Natural killer cell treated with Interleukin-12 subunit alpha and Interleukin-12 subunit beta and Interleukin-15 and Interleukin-18, amount 100 ng/mL, for 72 hours (primary cell): Measurements from ENCODE around the gene DCP2. TPM values are rescaled to one million over a fixed set of nuclear protein-coding genes. Genes with fewer than 3 reads are reported as not detected.

Source experiments
- ATAC-seq, 2 donors: fragments of 150-1000 bp; cut with Tn5 transposase in 1 of 2; sonication (Bioruptor Pico), chemical (Tn5 transposase) in 1 of 2; 2 replicates each; pipeline ENCODE4 v1.10.0; 2021
- DNase-seq: peaks from one replicate; pipeline ENCODE4 v3.0.0; 2022; ENCODE audit warnings: low spot score
- H3K27ac Mint-ChIP-seq, 2 donors: 1 replicate in 1 of 2; 2 replicates in 1 of 2; pipeline ENCODE4 v1.8.0; 2022; ENCODE audit warnings: mixed read lengths in 2 of 2, mild to moderate bottlenecking in 1 of 2, moderate library complexity in 1 of 2
- H3K27me3 Mint-ChIP-seq, 2 donors: 1 replicate in 1 of 2; 2 replicates in 1 of 2; pipeline ENCODE4 v1.8.0; 2022; ENCODE audit warnings: mixed read lengths in 2 of 2
- H3K36me3 Mint-ChIP-seq: one replicate; pipeline ENCODE4 v1.8.0; 2022; ENCODE audit warnings: mixed read lengths
- H3K4me1 Mint-ChIP-seq, 2 donors: 1 replicate in 1 of 2; 2 replicates in 1 of 2; pipeline ENCODE4 v1.8.0; 2022; ENCODE audit warnings: low read depth in 2 of 2, mixed read lengths in 2 of 2, mild to moderate bottlenecking in 1 of 2
- H3K4me3 Mint-ChIP-seq: one replicate; pipeline ENCODE4 v1.8.0; 2022; ENCODE audit warnings: mixed read lengths
- H3K9me3 Mint-ChIP-seq: 2 replicates; pipeline ENCODE4 v1.8.0; 2022; ENCODE audit warnings: mixed read lengths
- total RNA-seq, 2 donors: library from RNA; stranded (reverse); gene quantifications; one replicate each; pipeline ENCODE4 v1.2.3, GENCODE V29; 2022

The DCP2 gene
- total RNA-seq, 2 donors from 2014 or later = 76.9 to 95.1 TPM

GRCh38 chr5:112974901-112975300 is 1.7 kb upstream of the DCP2 start:
- no peak for DNase-seq
- no peak for ATAC-seq
- Mint-ChIP-seq H3K27ac (peak overlapping the region; percentile 87 to 95), H3K4me3 (peak overlapping the region; percentile 96), H3K27me3 (no peaks in the 10 kb centered on the region), H3K9me3 (no peaks in the 10 kb centered on the region), H3K4me1 (peaks cover 25 to 37% of the 10 kb centered on the region in 2 donors), H3K36me3 (no peaks in the 10 kb centered on the region)

- peak overlapping the region; percentile 87 to 95 for H3K27ac Mint-ChIP-seq
- H3K36me3 Mint-ChIP-seq = no peaks in the 10 kb centered on the region
- no peaks in the 10 kb centered on the region for H3K9me3 Mint-ChIP-seq
- peaks cover 28 to 43% of the 10 kb centered on the region in 2 donors for H3K4me1 Mint-ChIP-seq
- ATAC-seq (no peak), DNase-seq (no peak)
- no peaks in the 10 kb centered on the region for H3K27me3 Mint-ChIP-seq
- H3K4me3 Mint-ChIP-seq = peak overlapping the region; percentile 96
Measured at GRCh38 chr5:112975721-112976431, 722 bp upstream of the DCP2 start.

DNA sequence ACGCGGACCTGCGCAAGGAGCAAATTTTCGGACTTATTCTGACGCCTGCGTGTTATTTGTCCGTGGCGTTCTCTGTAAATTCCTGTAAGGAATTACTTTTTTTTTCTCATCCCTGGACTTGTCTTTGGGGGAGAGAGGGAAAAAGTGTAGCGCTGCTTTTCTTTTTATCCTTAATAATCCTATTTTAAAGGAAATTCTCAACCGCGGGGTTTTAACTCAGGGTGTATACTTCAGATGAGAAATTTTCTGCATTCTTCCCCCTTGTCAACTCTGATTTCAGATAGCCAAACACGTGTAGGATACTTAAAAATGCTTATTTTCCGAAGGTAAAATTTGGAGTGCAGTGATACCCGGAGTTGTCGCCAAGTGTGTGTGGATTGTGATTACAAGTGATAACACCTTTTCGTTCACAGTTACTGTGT is 853 bp downstream of the DCP2 start:
- Mint-ChIP-seq H3K27ac (peak overlapping the region; percentile 87 to 95), H3K4me1 (peaks cover 35 to 53% of the 10 kb centered on the region in 2 donors), H3K27me3 (no peaks in the 10 kb centered on the region), H3K4me3 (peak overlapping the region; percentile 96), H3K9me3 (no peaks in the 10 kb centered on the region), H3K36me3 (peaks cover 6% of the 10 kb centered on the region)
- ATAC-seq (no peak), DNase-seq (no peak)

GRCh38 chr5:112978836-112979235 is 2.2 kb downstream of the DCP2 start:
- Mint-ChIP-seq H3K27me3 (no peaks in the 10 kb centered on the region), H3K36me3 (peaks cover 10% of the 10 kb centered on the region), H3K27ac (peak overlapping the region in 1 of 2 donors; percentile 87), H3K9me3 (no peaks in the 10 kb centered on the region), H3K4me3 (peak overlapping the region; percentile 96), H3K4me1 (peaks cover 41 to 67% of the 10 kb centered on the region in 2 donors)
- ATAC-seq (no peak), DNase-seq (no peak)

DNA sequence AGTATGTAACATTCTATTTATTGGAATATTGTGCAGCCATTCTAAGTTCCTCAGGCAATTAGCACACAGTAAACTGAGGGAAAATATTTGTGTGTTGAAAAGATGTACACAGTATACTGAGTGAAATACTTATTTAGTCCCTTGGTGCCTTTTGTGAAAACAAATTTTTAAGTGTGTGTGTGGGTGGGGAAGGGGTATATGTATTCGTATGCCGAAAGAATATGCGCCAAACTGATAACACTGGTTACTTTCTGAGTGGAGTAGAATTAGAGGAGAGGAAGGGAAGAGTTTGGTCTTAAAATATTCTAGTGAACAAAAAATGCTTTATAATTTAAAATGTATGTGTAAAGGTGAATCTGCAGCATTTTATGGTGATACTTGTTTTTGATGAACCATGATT is 3.1 kb downstream of the DCP2 start:
- DNase-seq (no peak), ATAC-seq (no peak)
- Mint-ChIP-seq H3K27me3 (no peaks in the 10 kb centered on the region), H3K4me3 (peak overlapping the region; percentile 96), H3K36me3 (peaks cover 11% of the 10 kb centered on the region), H3K27ac (peak overlapping the region; percentile 29 to 76), H3K9me3 (no peaks in the 10 kb centered on the region), H3K4me1 (peaks cover 45 to 71% of the 10 kb centered on the region in 2 donors)

GRCh38 chr5:112983363-112983762 is 6.8 kb downstream of the DCP2 start:
- Mint-ChIP-seq H3K36me3 (peaks cover 11% of the 10 kb centered on the region), H3K4me1 (peaks cover 28 to 50% of the 10 kb centered on the region in 2 donors), H3K27me3 (no peaks in the 10 kb centered on the region), H3K4me3 (no peak overlapping the region), H3K27ac (peak overlapping the region in 1 of 2 donors; percentile 19), H3K9me3 (no peaks in the 10 kb centered on the region)
- ATAC-seq (no peak), DNase-seq (no peak)

GRCh38 chr5:112986224-112986623 is 9.6 kb downstream of the DCP2 start:
- Mint-ChIP-seq H3K27ac (no peak overlapping the region), H3K36me3 (peaks cover 11% of the 10 kb centered on the region), H3K27me3 (no peaks in the 10 kb centered on the region), H3K4me3 (no peak overlapping the region), H3K9me3 (no peaks in the 10 kb centered on the region), H3K4me1 (peaks cover 26 to 42% of the 10 kb centered on the region in 2 donors)
- DNase-seq (no peak), ATAC-seq (no peak)

DNA sequence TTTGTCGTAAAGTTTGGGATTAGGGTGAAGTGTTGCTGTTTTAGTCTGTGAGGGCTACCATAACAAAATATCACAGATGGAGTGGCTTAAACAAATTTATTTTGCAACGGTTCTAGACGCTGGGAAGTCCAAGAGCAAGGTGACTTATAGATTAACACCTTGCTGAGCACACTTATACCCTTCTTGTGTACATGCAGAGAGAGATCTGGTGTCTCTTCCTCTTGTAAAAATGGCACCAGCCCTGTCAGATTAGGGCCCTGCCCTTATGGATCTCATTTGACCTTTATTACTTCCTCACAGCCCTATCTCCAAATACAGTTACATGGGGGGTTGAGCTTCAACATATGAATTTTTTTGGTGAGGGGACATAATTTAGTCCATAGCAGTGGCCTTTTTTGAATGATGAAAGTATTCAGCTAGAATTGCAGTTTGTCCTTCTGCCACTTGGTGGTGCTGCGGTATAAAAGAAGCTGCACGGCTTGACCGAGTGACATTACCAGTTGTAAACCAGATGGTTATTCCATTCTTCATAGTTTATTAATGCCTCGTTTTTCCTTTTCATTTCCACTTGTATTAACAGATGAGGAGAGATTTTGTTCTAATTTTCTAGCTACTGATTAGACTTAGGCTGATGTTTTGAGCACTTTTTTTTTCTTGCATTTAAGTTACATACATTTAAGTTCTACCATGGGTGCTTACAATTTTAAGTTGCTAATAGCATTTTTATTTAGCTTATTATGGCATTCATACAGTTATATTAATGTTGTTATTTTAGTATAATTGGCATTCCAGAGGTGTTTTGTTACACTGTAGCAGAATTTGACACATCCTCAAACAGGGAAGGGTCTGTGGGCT is 19.4 kb downstream of the DCP2 start:
- Mint-ChIP-seq H3K4me3 (no peak overlapping the region), H3K4me1 (peaks cover 13 to 18% of the 10 kb centered on the region in 2 donors), H3K27me3 (no peaks in the 10 kb centered on the region), H3K36me3 (peaks cover 6% of the 10 kb centered on the region), H3K27ac (no peak overlapping the region), H3K9me3 (no peaks in the 10 kb centered on the region)
- DNase-seq (peak; percentile 83), ATAC-seq (peak; percentile 56 to 61)

- DNase-seq = no peak
- no peak overlapping the region for H3K4me3 Mint-ChIP-seq
- peaks cover 10% of the 10 kb centered on the region for H3K36me3 Mint-ChIP-seq
- H3K27ac Mint-ChIP-seq = no peak overlapping the region
- no peaks in the 10 kb centered on the region for H3K27me3 Mint-ChIP-seq
- ATAC-seq = no peak
- H3K4me1 Mint-ChIP-seq = peaks cover 13 to 14% of the 10 kb centered on the region in 2 donors
- H3K9me3 Mint-ChIP-seq = no peaks in the 10 kb centered on the region
Measured at GRCh38 chr5:112996830-112997374, 20.3 kb downstream of the DCP2 start.

DNA sequence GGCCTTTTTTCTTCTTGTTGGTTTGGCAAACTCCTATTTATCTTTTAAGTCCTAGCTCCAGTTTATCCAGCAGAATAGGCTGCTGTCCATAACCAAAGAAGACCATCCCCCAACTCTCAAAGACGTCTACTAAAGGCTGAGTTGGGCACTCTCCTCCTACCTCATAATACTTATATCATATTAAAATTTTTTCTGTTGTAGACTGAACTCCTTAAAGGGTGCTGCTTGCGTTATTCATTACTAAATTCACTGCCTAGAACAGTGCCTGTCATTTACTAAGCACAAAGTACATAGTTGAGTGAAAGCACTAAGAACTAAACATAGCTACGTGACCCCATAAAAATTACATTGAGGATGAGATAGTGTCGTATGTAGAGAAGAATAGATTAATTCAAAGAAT is 21.7 kb downstream of the DCP2 start:
- DNase-seq (no peak), ATAC-seq (no peak)
- H3K27ac Mint-ChIP-seq = no peak overlapping the region
- H3K4me3 Mint-ChIP-seq = no peak overlapping the region
- H3K27me3 Mint-ChIP-seq = no peaks in the 10 kb centered on the region
- H3K36me3 Mint-ChIP-seq = peaks cover 15% of the 10 kb centered on the region
- H3K9me3 Mint-ChIP-seq = no peaks in the 10 kb centered on the region
- peaks cover 12 to 14% of the 10 kb centered on the region in 2 donors for H3K4me1 Mint-ChIP-seq

DNA sequence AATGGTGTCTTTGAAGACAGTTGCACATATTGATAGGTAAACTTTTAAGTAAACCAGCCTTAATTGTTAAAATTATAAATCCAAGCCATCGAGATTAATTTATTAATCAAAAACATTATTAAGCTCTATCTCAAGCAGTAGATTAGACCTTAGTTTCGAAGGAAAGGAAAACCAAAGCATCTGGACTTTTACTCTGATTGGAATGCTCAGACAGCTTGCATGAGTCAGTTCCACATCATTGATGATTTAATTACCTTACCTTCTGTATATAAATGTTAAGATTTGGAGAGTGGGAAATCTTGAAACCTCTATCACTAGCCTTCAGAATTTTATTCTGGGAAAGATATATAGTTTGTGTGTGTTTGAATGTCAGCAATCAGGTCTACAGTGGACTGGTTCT is 23.9 kb downstream of the DCP2 start:
- H3K4me3 Mint-ChIP-seq = no peak overlapping the region
- no peaks in the 10 kb centered on the region for H3K9me3 Mint-ChIP-seq
- DNase-seq = no peak
- peaks cover 16% of the 10 kb centered on the region for H3K36me3 Mint-ChIP-seq
- H3K4me1 Mint-ChIP-seq = peaks cover 16 to 18% of the 10 kb centered on the region in 2 donors
- no peak for ATAC-seq
- H3K27ac Mint-ChIP-seq = no peak overlapping the region
- H3K27me3 Mint-ChIP-seq = no peaks in the 10 kb centered on the region

DNA sequence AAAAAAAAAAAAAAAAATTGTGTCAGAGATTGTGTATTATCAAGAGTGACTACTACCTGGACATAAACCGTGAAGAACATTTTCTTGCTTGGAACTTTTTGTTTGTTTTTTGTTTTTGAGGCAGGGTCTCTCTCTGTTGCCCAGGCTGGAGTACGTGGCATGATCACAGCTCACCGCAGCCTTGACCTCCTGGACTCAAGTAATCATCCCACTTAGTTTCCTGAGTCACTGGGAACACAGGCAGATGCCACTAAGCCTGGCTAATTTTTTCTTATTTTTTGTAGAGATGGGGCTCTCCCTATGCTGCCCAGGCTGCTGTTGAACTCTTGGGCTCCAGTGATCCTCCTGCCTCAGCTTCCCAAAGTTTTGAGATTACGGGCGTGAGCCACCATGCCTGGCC is 25.8 kb downstream of the DCP2 start:
- H3K27me3 Mint-ChIP-seq = no peaks in the 10 kb centered on the region
- no peak for DNase-seq
- no peak overlapping the region for H3K4me3 Mint-ChIP-seq
- no peaks in the 10 kb centered on the region for H3K9me3 Mint-ChIP-seq
- H3K36me3 Mint-ChIP-seq = peaks cover 17% of the 10 kb centered on the region
- no peak for ATAC-seq
- peaks cover 10 to 17% of the 10 kb centered on the region in 2 donors for H3K4me1 Mint-ChIP-seq
- no peak overlapping the region for H3K27ac Mint-ChIP-seq

- no peaks in the 10 kb centered on the region for H3K9me3 Mint-ChIP-seq
- no peak for ATAC-seq
- no peak overlapping the region for H3K27ac Mint-ChIP-seq
- H3K27me3 Mint-ChIP-seq = no peaks in the 10 kb centered on the region
- no peak overlapping the region for H3K4me3 Mint-ChIP-seq
- peaks cover 5 to 15% of the 10 kb centered on the region in 2 donors for H3K4me1 Mint-ChIP-seq
- H3K36me3 Mint-ChIP-seq = peaks cover 26% of the 10 kb centered on the region
- no peak for DNase-seq
Measured at GRCh38 chr5:113003763-113004162, 27.2 kb downstream of the DCP2 start.

DNA sequence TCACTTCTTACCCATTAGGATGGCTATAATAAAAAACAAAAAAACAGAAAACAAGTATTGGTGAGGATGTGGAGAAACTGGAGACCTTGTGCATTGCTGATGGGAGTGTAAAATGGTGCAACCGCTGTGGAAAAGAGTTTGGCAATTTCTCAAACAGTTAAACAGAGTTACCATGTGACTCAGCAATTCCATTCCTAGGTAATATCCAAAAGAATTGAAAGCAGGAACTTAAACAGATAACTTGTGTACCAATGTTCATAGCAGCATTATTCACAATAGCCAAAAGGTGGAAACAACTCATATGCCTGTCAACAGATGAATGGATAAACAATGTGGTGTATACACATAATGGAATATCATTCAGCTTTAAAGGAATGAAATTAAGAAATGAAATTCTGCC is 28.9 kb downstream of the DCP2 start:
- Mint-ChIP-seq H3K36me3 (peaks cover 26% of the 10 kb centered on the region), H3K9me3 (no peaks in the 10 kb centered on the region)

More for the DNA sequence above, 28.9 kb downstream of the DCP2 start:
- no peak overlapping the region for H3K4me3 Mint-ChIP-seq
- H3K27ac Mint-ChIP-seq = no peak overlapping the region
- no peak for DNase-seq
- no peaks in the 10 kb centered on the region for H3K27me3 Mint-ChIP-seq
- ATAC-seq = no peak
- H3K4me1 Mint-ChIP-seq = peaks cover 5 to 12% of the 10 kb centered on the region in 2 donors
